HG03571 (cell line): ENCODE results near the gene MB21D2.

Source experiments
- ATAC-seq: cut with Tn5 transposase; IDR thresholded peaks from one replicate; pipeline ENCODE4 v1.9.1; 2021; ENCODE audit not compliant: unreplicated experiment

MB21D2 gene

DNA sequence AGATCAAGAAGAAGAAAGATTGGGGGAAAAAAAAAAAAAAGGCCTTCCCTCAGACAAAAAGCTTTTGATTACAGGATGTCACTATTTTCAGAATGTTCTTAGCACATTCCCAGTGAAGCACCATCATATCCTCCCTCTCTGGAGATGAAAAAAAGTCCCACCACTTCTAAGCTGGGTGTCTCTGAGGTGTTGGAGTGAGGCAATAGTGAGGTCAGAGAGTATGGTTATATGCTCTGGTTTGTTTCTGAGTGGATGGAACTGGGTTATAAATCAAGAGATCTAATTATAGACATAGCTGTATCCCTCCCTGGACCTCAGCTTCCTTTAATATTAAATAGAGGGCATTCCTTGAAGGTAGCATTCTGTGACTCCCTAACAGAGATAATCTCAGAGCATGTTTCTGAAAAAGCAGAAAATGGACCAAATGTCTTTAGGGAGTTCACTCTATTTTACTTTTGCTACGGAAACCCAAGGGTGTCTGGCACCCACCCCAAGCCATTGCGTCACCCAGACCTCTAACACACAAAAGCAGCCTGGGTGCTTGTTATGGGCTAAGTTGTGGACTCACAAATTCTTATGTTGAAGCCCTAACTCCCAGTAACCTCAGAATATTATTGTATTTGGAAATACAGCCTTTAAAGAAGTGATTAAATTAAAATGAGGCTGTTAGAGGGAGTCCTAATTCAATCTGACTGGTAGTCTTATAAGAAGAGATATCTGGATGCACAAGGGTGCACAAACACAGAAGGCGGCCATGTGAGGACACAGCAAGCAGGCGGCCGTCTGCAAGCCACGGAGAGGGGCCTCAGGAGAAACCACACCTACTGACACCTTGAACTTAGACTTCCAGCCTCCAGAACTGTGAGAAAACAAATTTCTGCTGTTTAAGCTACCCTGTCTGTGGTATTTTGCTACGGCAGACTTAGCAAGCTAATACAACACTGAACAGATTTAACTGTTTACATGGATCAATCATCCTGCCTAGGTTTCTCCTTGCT is 81.5 kb downstream of the MB21D2 start:
- no peak for ATAC-seq

- ATAC-seq, result no peak
These were observed 83.2 kb downstream of the MB21D2 start for GRCh38 chr3:192834428-192834827.

DNA sequence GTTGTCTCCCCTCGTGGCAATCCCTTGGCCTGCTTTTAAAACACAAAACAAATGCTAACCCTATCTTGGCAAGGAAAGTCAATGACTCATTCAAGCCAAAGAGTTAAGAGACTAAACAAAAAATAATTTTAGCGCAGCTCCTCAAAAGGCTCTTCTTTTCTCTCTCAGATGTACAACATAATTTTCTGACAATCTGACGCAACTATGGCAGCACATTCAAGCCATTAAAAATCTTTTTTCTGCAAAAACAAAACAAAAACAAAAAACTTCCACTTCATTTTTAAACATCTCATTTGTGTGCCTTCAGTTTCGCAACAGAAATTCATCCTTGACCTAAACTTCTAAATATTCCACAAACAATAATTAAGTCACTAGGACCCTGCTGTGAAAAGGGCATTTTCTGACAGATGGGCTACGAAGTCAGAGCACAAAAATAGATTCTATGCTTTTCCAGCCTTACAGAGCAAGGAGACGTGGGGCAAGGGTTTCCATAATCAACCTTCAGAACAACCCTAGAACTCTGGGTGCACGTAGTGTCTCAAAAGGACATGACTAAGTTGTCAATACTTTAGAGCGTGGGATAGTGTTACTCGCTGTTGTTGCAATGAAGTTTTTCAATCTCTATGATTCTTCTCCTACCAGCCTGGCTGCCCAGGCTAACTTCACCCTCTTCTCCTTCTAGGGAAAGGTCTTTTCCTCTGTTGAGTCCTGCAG is 84.3 kb downstream of the MB21D2 start:
- ATAC-seq, result no peak

DNA sequence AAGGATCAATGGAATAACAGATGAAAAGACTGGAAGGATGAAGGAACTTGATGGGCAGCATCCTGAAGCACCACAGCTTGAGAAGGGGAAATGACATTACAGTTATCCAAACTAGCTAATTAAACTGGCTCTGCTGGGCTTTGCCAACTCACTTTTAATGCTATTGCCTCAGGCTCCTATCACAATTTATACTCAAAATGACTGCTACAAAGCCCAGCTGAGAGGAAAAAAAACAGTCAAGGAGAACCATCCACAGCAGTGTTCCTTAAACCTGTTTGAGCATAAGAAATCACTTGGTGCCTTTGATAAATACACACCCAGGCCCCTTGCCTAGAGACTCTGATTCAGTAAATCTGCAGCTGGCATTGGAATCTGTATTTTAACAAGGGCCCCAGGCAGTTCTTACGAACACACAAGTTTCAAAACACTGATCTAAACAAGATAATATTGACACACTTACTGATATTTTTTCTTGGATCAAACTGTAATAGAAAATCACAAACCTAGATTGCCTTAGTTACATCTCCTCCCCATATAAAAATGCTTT is 85.8 kb downstream of the MB21D2 start:
- no peak for ATAC-seq

DNA sequence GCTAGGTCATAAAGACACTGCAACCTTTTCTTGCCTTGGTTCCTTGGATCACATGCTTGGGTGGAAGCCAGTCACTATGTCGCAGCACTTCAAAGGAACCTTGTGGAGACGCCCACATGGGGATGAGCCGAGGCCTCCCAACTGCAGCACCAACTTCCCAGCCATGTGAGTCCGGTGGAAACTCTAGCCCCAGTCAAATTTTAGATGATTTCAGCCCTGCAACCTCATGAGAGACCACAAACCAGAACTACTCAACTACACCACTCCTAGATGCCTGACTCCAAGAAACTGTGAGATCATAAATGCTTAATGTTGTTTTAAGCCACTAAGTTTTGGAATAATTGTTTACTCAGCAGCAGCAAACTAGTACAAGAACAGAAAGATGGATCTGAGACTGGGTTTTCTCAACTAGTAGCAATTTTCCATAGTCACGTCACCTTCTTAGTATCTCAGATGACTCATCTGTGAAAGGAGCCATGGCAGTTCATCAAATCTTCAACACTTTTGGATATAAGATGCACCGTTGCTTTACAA is 86.5 kb downstream of the MB21D2 start:
- ATAC-seq, result peak; percentile 54

- peak; percentile 27 for ATAC-seq
These were observed 87.2 kb downstream of the MB21D2 start for GRCh38 chr3:192830291-192831110.

DNA sequence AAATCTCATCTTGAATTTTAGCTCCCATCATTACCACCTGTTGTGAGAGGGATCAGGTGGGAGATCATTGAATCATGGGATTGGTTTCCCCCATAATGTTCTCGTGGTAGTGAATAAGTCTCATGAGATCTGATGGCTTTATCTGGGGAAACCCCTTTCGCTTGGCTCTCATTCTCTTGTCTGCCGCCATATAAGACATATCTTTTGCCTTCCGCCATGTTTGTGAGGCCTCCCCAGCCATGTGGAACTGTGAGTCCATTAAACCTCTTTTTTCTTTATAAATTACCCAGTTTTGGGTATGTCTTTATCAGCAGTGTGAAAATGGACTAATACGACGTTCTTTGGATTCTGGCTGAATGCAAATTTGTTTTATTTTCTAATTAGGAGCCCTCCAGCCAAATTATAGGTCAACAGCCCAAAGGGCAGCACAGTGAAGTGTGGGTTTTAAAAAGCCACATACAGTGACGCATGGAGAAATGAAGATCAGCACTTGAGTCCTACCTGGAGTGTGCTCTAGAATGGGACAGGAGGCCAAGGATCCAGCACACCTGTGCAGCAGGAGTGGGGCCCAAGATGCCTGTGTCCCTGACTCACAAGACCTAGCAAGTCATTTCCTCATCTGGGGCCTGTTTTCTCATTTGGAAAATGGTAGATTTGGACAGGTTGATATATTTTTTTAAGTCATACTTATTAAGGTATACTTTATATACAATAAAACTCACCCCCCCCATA is 89.6 kb downstream of the MB21D2 start:
- ATAC-seq, result no peak

DNA sequence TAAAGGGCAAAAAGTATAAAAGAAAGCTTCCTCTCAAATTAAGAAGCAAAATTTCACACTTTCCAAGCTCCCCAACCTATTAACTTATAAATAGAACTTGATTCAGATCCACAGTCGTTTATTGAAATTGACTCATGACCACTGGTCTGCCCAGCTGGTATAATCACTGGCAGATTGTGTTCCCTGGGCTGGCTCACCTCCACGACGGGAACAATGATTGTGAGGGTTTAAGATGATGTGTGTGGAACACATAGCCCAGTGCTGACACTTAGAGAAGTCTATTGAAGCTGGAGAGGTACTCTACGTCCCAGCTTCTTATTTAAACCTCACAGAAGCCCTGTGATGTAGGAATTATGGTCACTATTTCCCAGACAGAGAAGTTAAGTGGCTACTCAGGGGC is 90.4 kb downstream of the MB21D2 start:
- ATAC-seq, result no peak

DNA sequence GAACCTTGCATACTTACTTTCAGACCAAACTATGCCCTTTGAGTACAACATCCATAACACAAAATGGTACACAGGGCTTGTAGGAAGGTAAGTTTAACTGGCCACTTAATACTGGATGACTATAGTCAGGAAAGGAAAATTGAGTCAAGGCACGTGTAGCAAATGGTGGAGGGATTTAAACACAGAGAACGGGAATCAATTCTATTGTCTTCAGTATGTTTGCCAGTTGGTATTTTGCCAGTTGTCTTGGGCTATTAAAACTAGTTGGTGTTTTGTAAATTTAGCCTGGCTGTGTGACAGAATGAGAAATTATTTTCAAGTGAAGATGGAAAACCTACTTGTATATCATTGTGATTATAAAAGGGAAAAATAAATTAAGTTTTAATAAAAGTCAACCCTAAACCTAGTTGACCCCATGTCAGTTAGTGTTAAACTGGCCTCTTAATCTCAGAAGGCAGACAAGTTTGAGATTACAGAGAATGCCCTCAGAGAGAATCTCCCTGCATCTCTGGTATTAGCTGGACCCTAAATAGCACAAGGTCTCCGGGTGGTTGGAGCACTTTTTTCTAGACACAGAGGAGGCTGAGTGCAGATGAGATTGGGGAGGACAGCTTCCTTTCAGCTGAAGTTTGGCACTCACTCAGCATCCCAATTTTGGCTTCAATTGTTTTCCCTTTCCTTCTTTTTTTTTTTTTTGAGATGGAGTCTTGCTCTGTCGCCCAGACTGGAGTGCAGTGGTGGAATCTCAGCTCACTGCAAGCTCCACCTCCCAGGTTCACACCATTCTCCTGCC is 91.2 kb downstream of the MB21D2 start:
- ATAC-seq, result no peak

- ATAC-seq, result peak; percentile 55
These were observed 91.9 kb downstream of the MB21D2 start for GRCh38 chr3:192825657-192826200.

DNA sequence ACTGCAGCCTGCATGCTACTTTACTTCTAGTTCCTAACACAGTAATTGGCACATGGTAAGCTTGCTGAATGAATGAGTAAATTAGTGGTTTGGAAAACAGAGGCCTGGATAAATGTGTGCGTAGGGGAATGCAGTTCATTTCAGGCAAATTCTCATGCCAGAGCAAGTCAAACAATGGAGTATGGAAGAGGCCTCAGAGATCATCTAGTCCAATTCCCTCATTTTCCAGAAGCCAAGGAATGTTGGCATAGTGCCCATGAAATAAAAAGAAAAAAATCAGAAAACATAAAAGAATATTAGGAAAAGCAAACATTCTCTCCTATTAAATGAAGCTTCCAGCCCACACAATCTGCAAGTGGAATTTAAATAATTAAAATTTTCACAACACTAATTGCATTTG is 92.4 kb downstream of the MB21D2 start:
- no peak for ATAC-seq

DNA sequence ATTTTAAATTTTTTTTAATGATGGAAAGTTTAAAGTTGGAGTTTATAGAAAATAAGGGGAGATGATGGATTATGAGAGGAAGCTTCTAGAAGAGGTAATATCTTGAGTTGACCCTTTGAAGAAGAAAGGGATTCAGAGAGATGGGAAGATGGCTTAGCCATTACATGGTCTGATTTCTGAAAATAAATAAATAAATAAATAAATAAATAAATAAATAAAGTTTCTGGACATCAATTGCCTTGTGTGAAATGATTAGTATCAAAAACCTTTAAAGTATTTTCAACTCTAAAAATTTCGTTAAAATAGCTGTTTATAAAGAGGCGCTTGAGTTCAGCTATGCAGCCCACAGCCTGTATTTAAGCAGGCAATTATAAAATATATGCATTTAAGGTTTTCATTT is 93.3 kb downstream of the MB21D2 start:
- ATAC-seq, result no peak

- no peak for ATAC-seq
These were observed 96.5 kb downstream of the MB21D2 start for GRCh38 chr3:192821161-192821560.

DNA sequence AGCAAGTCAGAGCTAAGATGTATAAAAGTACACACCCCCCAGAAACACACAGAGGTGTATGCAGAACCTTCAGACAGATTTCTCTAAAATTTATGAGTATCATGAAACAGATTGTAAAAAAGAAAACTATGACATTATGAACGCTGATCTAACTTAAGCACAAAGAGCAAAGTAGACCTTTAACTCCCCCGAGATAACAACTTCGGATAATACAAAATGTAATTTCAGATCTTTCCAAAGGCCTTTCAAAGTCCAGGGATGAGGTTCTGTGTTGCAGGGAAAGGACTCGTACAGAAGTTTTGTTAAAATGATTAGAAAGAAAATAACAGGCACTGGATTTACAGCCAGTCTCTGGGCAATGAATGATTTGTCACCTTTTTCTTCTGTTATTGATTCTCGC is 97.5 kb downstream of the MB21D2 start:
- no peak for ATAC-seq

GRCh38 chr3:192819001-192819569 is 98.6 kb downstream of the MB21D2 start:
- no peak for ATAC-seq

GRCh38 chr3:192818126-192818525 is 99.5 kb downstream of the MB21D2 start:
- ATAC-seq, result no peak

- ATAC-seq, result no peak
These were observed 100.2 kb downstream of the MB21D2 start for GRCh38 chr3:192817506-192817905.

- no peak for ATAC-seq
These were observed 100.6 kb downstream of the MB21D2 start for GRCh38 chr3:192817053-192817452.

DNA sequence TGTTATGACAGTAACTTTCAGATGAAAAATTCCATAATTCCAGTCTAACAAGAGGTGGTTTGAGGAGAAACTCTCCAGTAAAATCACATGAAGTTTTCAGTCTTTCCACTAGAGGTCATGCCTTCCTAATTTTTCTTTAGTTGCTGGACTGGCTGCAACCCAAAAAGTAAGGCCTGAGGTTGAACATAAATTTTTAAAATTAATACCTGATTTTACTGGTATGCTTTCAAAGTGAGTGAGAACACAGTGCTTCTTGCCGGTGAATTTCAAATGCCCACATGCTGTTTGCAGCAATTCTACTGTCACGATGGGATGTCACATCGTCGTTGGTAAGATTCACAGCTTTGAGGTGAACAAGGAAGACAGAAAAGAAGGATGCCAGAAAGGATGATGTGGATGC is 101.3 kb downstream of the MB21D2 start:
- ATAC-seq, result no peak
